K562 (cell line): ENCODE data around the gene ULK2. TPM values are rescaled to one million over a fixed set of nuclear protein-coding genes. Genes with fewer than 3 reads are reported as not detected.
A peak's percentile ranks its signal among the peaks of the same experiment; 100 is the strongest.

ENCODE experiments used
- ATAC-seq: fragments of 200-7000 bp; cut with Tn5 transposase; 3 replicates; pipeline ENCODE4 v1.9.1; 2020; ENCODE audit warnings: moderate library complexity
- BruUV-seq: library from RNA; stranded (reverse); fragments of 400-500 nt; replicated peaks from 2 replicates; lab custom pipeline; 2021; lab: Mats Ljungman, UMichigan
- CTCF ChIA-PET: fragments of 300-600 bp; formaldehyde crosslinking; extraction: SDS; loops from one replicate; lab custom pipeline; 2021; ENCODE audit warnings: low intra/inter-chr PET ratio; lab: Yijun Ruan, JAX
- POLR2A ChIA-PET: fragments of 300-600, 350-650 bp; sonication (Branson Sonifier 250); formaldehyde crosslinking; extraction: SDS; loops from one replicate; lab custom pipeline; 2021; ENCODE audit warnings: antibody characterized with exemption, inconsistent platforms; lab: Yijun Ruan, JAX
- DNase-seq, 4 experiments: peaks; one replicate each; pipeline versions ENCODE4 v3.0.0 to v3.0.0-alpha.2; 2011 to 2018; ENCODE audit warnings: low spot score in 3 of 4, mixed read lengths in 3 of 4; ENCODE audit errors: extremely low read depth in 1 of 4
- FAIRE-seq: peaks from 2 replicates; lab custom pipeline; 2011; peaks lifted over from hg19 to GRCh38; lab: Jason Lieb, UNC
- H2AFZ ChIP-seq: 2 replicates; pipeline ENCODE4 v1.6.0; 2011; ENCODE audit warnings: low read depth, low read length, control low read depth, inconsistent platforms
- H3K27ac ChIP-seq: fragments of 200-600 bp; 3 replicates; pipeline ENCODE4 v1.8.0; 2011; ENCODE audit warnings: low read depth, mild to moderate bottlenecking, control low read depth, inconsistent platforms, low read length, moderate library complexity, mixed read lengths; ENCODE audit errors: extremely low read depth
- H3K27me3 ChIP-seq, 2 experiments: fragments of 300-600 bp in 1 of 2; 2 replicates in 1 of 2; 3 replicates in 1 of 2; pipeline versions ENCODE4 v1.6.0 to v1.8.0; 2011; ENCODE audit warnings: inconsistent platforms in 2 of 2, low read length in 2 of 2, mild to moderate bottlenecking in 1 of 2, mixed read lengths in 1 of 2, moderate library complexity in 1 of 2; ENCODE audit not compliant: control insufficient read depth in 2 of 2, insufficient read depth in 2 of 2
- H3K36me3 ChIP-seq: fragments of 300-600 bp; 3 replicates; pipeline ENCODE4 v1.8.0; 2011; ENCODE audit warnings: mild to moderate bottlenecking, low read length, inconsistent platforms; ENCODE audit not compliant: control insufficient read depth, insufficient read depth
- H3K4me1 ChIP-seq, 2 experiments: fragments of 200-600 bp in 1 of 2; replicated peaks in 1 of 2; 2 replicates in 1 of 2; 3 replicates in 1 of 2; pipeline versions ENCODE4 v1.5.1 to v1.8.0; 2011; ENCODE audit warnings: inconsistent platforms in 2 of 2, low read length in 2 of 2, mild to moderate bottlenecking in 1 of 2, mixed read lengths in 1 of 2, moderate library complexity in 1 of 2; ENCODE audit not compliant: control insufficient read depth in 2 of 2, insufficient read depth in 2 of 2
- H3K4me2 ChIP-seq: 2 replicates; pipeline ENCODE4 v1.6.1; 2011; ENCODE audit warnings: low read length, control low read depth, inconsistent platforms, mixed read lengths; ENCODE audit not compliant: insufficient read depth
- H3K4me3 ChIP-seq: fragments of 200-600 bp; sonication (generic), shearing (Covaris generic); 2 replicates; pipeline ENCODE4 v1.5.1; 2016; ENCODE audit warnings: control low read depth, inconsistent platforms
- H3K79me2 ChIP-seq: fragments of 200-600 bp; 3 replicates; pipeline ENCODE4 v1.8.0; 2011; ENCODE audit warnings: low read length, inconsistent platforms; ENCODE audit not compliant: control insufficient read depth, insufficient read depth
- H3K9ac ChIP-seq, 2 experiments: 2 replicates each; pipeline versions ENCODE4 v1.6.0 to v1.6.1; 2011; ENCODE audit warnings: low read depth in 2 of 2, low read length in 2 of 2, control low read depth in 1 of 2, inconsistent platforms in 1 of 2, mild to moderate bottlenecking in 1 of 2, mixed read lengths in 1 of 2; ENCODE audit not compliant: insufficient read depth in 1 of 2
- H3K9me1 ChIP-seq: one replicate; pipeline ENCODE4 v1.6.0; 2011; ENCODE audit warnings: inconsistent platforms, mild to moderate bottlenecking, low read length, moderate library complexity; ENCODE audit not compliant: control insufficient read depth, insufficient read depth
- H3K9me3 ChIP-seq: replicated peaks from 2 replicates; pipeline ENCODE4 v1.5.1; 2011; ENCODE audit warnings: low read depth, low read length, inconsistent platforms; ENCODE audit not compliant: control insufficient read depth, insufficient read depth
- H4K20me1 ChIP-seq: replicated peaks from 2 replicates; pipeline ENCODE4 v1.6.1; 2011; ENCODE audit warnings: low read length, inconsistent platforms, mixed read lengths; ENCODE audit not compliant: control insufficient read depth, insufficient read depth
- DIDO1 ChIP-seq: fragments of 450-650 bp; IDR thresholded peaks from 2 replicates; pipeline ENCODE4 v1.6.1; 2016; ENCODE audit warnings: low read depth, missing biosample characterization, missing genetic modification characterization
- ETV5 ChIP-seq: sonication (generic); formaldehyde crosslinking; IDR thresholded peaks from 2 replicates; pipeline ENCODE4 v1.4.0; 2020; ENCODE audit warnings: low read depth, mild to moderate bottlenecking, missing genetic modification reagents
- MNT ChIP-seq, 2 experiments: fragments of 450-650 bp; conservative IDR thresholded peaks; 2 replicates each; pipeline ENCODE4 v1.6.1; 2017; ENCODE audit warnings: mild to moderate bottlenecking in 2 of 2, moderate library complexity in 2 of 2
- NFATC3 ChIP-seq: fragments of 450-650 bp; IDR thresholded peaks from 2 replicates; pipeline ENCODE4 v1.6.1; 2017; ENCODE audit warnings: mild to moderate bottlenecking
- POLR2H ChIP-seq: IDR thresholded peaks from 2 replicates; pipeline ENCODE4 v1.6.1; 2016; ENCODE audit warnings: missing genetic modification characterization, low read depth, mild to moderate bottlenecking, control low read depth, missing compliant biosample characterization, moderate library complexity
- ZNF511 ChIP-seq: sonication (generic); formaldehyde crosslinking; IDR thresholded peaks from 2 replicates; pipeline ENCODE4 v1.8.0; 2022; ENCODE audit warnings: mild to moderate bottlenecking, missing genetic modification reagents
- ZNF609 ChIP-seq: sonication (generic); formaldehyde crosslinking; IDR thresholded peaks from 2 replicates; pipeline ENCODE4 v1.8.1; 2023; ENCODE audit warnings: missing genetic modification reagents, mild to moderate bottlenecking, borderline replicate concordance
- WGBS: fragments of 100-300 bp; shearing (Covaris generic); methylation state at CpG from one replicate; pipeline ENCODE4 v1.1.6; 2016; ENCODE audit warnings: low coverage, mixed read lengths; ENCODE audit not compliant: insufficient coverage; ENCODE audit errors: missing lambda C conversion rate; 5-methylcytosine and 5-hydroxymethylcytosine counted together
- in situ Hi-C: fragments of 300-500 bp; cut with MboI; formaldehyde crosslinking; loops from 4 replicates; pipeline ENCODE4 v1.15.0; 2018; ENCODE audit warnings: inconsistent platforms, mixed read lengths
- intact Hi-C: fragments of 100-400 bp; cut with micrococcal nuclease; formaldehyde crosslinking; loops from 2 replicates; pipeline ENCODE4 v1.14.2; 2022
- polyA plus RNA-seq, 8 experiments: library from polyadenylated mRNA; depleted of rRNA in 4 of 8; stranded (reverse) in 5 of 8; unstranded in 3 of 8; fragments of >200 nt; fragmentation: Nextera tagmentation in 2 of 8; fragmentation: Illumina TruSeq in 1 of 8; extraction: Ambion mirVana in 2 of 8; extraction: Trizol in 1 of 8; gene quantifications; 2 replicates each; pipeline versions ENCODE4 v1.2.1 to v1.2.3, GENCODE V29; 2011 to 2014; ENCODE audit warnings: inconsistent platforms in 1 of 8, missing spikeins in 1 of 8
- total RNA-seq, 7 experiments: library from RNA; depleted of rRNA in 6 of 7; stranded (reverse); fragments of >200 nt in 6 of 7; fragmentation: Illumina TruSeq in 2 of 7; extraction: Trizol in 2 of 7; gene quantifications; 2 replicates each; pipeline versions ENCODE4 v1.2.1 to v1.2.3, GENCODE V29; 2011 to 2021; ENCODE audit warnings: low replicate concordance in 1 of 7
- TF ChIP-seq, protein P1 (sequence below): fragments of 200-400 bp; formaldehyde crosslinking; IDR thresholded peaks from 2 replicates; pipeline ENCODE4 v1.6.1; 2017; ENCODE audit warnings: mild to moderate bottlenecking, low read depth, low read length, moderate library complexity
- TF ChIP-seq, protein P2 (sequence below): fragments of 250-450 bp; sonication (Bioruptor Pico); IDR thresholded peaks from 2 replicates; pipeline ENCODE4 v1.4.0; 2020; ENCODE audit warnings: mild to moderate bottlenecking

Gene ULK2
- total and polyA plus RNA-seq, 9 of the 15 experiments (the other 6 are each of a cell fraction or from before 2014, with no cell fraction given) = 0.01 to 0.18 (median 0.07) TPM; not detected in 5

- H3K36me3 ChIP-seq = no peaks in the 10 kb centered on the region
- no peaks in the 10 kb centered on the region; a peak in 1 of 5 replicates for H3K4me1 ChIP-seq
- no peaks in the 10 kb centered on the region for H3K79me2 ChIP-seq
- intact Hi-C loops (no loop called here), in situ Hi-C loops (no loop called here)
- H3K9me3 ChIP-seq = no peaks in the 10 kb centered on the region
- no peak overlapping the region for H2AFZ ChIP-seq
- peaks cover 8 to 60% of the 10 kb centered on the region in 2 experiments; a peak in 3 of 5 replicates for H3K27me3 ChIP-seq
- ChIA-PET POLR2A (interaction anchor here (0.8 kb wide), 1 partner anchor 19 kb away, joined by 3 read pairs; no protein-coding TSS in a partner anchor), CTCF (no interaction called here)
- no peak for FAIRE-seq
- no peak for ATAC-seq
- no peak overlapping the region for H3K4me2 ChIP-seq
- no peaks in the 10 kb centered on the region for H3K9me1 ChIP-seq
- no peaks in the 10 kb centered on the region for H4K20me1 ChIP-seq
- BruUV-seq = no TSS peak
- WGBS = 0% methylated on average over 11 of the region's 12 CpGs
- H3K4me3 ChIP-seq = no peak overlapping the region
- H3K9ac ChIP-seq = peak overlapping the region in 1 of 2 experiments; percentile 26; a peak in 1 of 4 replicates
- no peak overlapping the region for H3K27ac ChIP-seq
- DNase-seq = no peak
- TF ChIP-seq, protein P1, sequence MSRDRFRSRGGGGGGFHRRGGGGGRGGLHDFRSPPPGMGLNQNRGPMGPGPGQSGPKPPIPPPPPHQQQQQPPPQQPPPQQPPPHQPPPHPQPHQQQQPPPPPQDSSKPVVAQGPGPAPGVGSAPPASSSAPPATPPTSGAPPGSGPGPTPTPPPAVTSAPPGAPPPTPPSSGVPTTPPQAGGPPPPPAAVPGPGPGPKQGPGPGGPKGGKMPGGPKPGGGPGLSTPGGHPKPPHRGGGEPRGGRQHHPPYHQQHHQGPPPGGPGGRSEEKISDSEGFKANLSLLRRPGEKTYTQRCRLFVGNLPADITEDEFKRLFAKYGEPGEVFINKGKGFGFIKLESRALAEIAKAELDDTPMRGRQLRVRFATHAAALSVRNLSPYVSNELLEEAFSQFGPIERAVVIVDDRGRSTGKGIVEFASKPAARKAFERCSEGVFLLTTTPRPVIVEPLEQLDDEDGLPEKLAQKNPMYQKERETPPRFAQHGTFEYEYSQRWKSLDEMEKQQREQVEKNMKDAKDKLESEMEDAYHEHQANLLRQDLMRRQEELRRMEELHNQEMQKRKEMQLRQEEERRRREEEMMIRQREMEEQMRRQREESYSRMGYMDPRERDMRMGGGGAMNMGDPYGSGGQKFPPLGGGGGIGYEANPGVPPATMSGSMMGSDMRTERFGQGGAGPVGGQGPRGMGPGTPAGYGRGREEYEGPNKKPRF = no peak
- TF ChIP-seq POLR2H (no peak), ETV5 (CRISPR knock-in tag) (no peak), ZNF609 (CRISPR knock-in tag) (no peak), ZNF511 (CRISPR knock-in tag) (no peak), NFATC3 (no peak), MNT (conservative IDR thresholded peaks at IDR 0.05) (no peak), DIDO1 (tag) (no peak)
- TF ChIP-seq, protein P2, sequence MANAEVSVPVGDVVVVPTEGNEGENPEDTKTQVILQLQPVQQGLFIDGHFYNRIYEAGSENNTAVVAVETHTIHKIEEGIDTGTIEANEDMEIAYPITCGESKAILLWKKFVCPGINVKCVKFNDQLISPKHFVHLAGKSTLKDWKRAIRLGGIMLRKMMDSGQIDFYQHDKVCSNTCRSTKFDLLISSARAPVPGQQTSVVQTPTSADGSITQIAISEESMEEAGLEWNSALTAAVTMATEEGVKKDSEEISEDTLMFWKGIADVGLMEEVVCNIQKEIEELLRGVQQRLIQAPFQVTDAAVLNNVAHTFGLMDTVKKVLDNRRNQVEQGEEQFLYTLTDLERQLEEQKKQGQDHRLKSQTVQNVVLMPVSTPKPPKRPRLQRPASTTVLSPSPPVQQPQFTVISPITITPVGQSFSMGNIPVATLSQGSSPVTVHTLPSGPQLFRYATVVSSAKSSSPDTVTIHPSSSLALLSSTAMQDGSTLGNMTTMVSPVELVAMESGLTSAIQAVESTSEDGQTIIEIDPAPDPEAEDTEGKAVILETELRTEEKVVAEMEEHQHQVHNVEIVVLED (CRISPR knock-in tag) = no peak
Observed at GRCh38 chr17:19753051-19753509, 114.7 kb downstream of the ULK2 start.
